Measurements from ENCODE around the gene MMP11. TPM values are rescaled to one million over a fixed set of nuclear protein-coding genes. Genes with fewer than 3 reads are reported as not detected.
A peak's percentile ranks its signal among the peaks of the same experiment; 100 is the strongest.

Gene MMP11
- total RNA-seq, 1 experiment from 2014 or later, result 7.4 TPM

- Histone ChIP-seq H3K79me2 (ENCODE audit: insufficient read depth, low read length) (peaks cover 20% of the 10 kb centered on the region), H3K4me1 (ENCODE audit: control insufficient read depth in 1 of 2, insufficient read depth in 2 of 2, low read length in 2 of 2) (peaks cover 25 to 41% of the 10 kb centered on the region in 2 experiments), H3K27me3 (ENCODE audit: insufficient read depth, low read length) (no peaks in the 10 kb centered on the region), H3K4me3 (replicated peaks in 1 of 2; ENCODE audit: low read depth in 1 of 2, low read length in 2 of 2) (no peak overlapping the region), H3K27ac (ENCODE audit: low read depth, low read length) (no peak overlapping the region), H3K36me3 (ENCODE audit: control insufficient read depth in 1 of 2, insufficient read depth in 2 of 2, low read length in 2 of 2) (no peaks in the 10 kb centered on the region), H3K4me2 (ENCODE audit: low read length) (no peak overlapping the region), H3K9me3 (ENCODE audit: control insufficient read depth in 1 of 2, insufficient read depth in 1 of 2, low read depth in 1 of 2, low read length in 2 of 2) (no peaks in the 10 kb centered on the region), H3K9me2 (ENCODE audit: insufficient read depth) (no peaks in the 10 kb centered on the region), H4K20me1 (ENCODE audit: insufficient read depth) (peaks cover 8% of the 10 kb centered on the region; the same call in 1 of the 2 replicates), H3K9ac (ENCODE audit: low read length) (no peak overlapping the region), H2AFZ (ENCODE audit: low read depth, low read length, poor library complexity, severe bottlenecking) (no peak overlapping the region)
- TF ChIP-seq SRF (IDR thresholded peaks at IDR 0.05; ENCODE audit: low read depth), result no peak
- TF ChIP-seq CBX3 (IDR thresholded peaks at IDR 0.05; ENCODE audit: low read depth), result no peak
- TF ChIP-seq TCF7L2 (IDR thresholded peaks at IDR 0.05; ENCODE audit: borderline replicate concordance, extremely low read depth, insufficient read depth, insufficient read length), result no peak
- no peak for TF ChIP-seq ZNF274 (IDR thresholded peaks at IDR 0.05; ENCODE audit: low read depth, low read length)
- TF ChIP-seq EZH2phosphoT487 (IDR thresholded peaks at IDR 0.05; ENCODE audit: borderline replicate concordance), result no peak
- no peak for TF ChIP-seq JUND (IDR thresholded peaks at IDR 0.05)
- no peak for TF ChIP-seq POLR2A (IDR thresholded peaks at IDR 0.05; ENCODE audit: borderline replicate concordance, extremely low read depth, insufficient read depth, insufficient read length)
- CTCF ChIA-PET, result no interaction called here
- no TSS peak for BruUV-seq (replicated peaks)
- RAD21 ChIA-PET (ENCODE audit: low non-redundant PET in 1 of 2, low total read pairs in 2 of 2, uncharacterized antibody in 2 of 2, unreplicated experiment in 2 of 2), result no interaction called here
- intact Hi-C loops (cut with micrococcal nuclease), result no loop called here
- ATAC-seq, result no peak
- POLR2A ChIA-PET, result no interaction called here
- no peak for DNase-seq (ENCODE audit: low read depth, low spot score)
Measured at GRCh38 chr22:23784215-23784732, 11.6 kb downstream of the MMP11 start.

GRCh38 chr22:23786261-23786710 lies 13.6 kb downstream of the MMP11 start:
- Histone ChIP-seq H3K27me3 (ENCODE audit: insufficient read depth, low read length) (no peaks in the 10 kb centered on the region), H3K79me2 (ENCODE audit: insufficient read depth, low read length) (peaks cover 40% of the 10 kb centered on the region), H3K36me3 (ENCODE audit: control insufficient read depth in 1 of 2, insufficient read depth in 2 of 2, low read length in 2 of 2) (no peaks in the 10 kb centered on the region), H3K9ac (ENCODE audit: low read length) (peak overlapping the region; percentile 98), H3K4me1 (ENCODE audit: control insufficient read depth in 1 of 2, insufficient read depth in 2 of 2, low read length in 2 of 2) (peaks cover 22 to 34% of the 10 kb centered on the region in 2 experiments), H3K9me3 (ENCODE audit: control insufficient read depth in 1 of 2, insufficient read depth in 1 of 2, low read depth in 1 of 2, low read length in 2 of 2) (no peaks in the 10 kb centered on the region), H3K4me2 (ENCODE audit: low read length) (peak overlapping the region; percentile 92), H4K20me1 (ENCODE audit: insufficient read depth) (peaks cover 8% of the 10 kb centered on the region; the same call in 1 of the 2 replicates), H3K9me2 (ENCODE audit: insufficient read depth) (no peaks in the 10 kb centered on the region), H3K4me3 (replicated peaks in 1 of 2; ENCODE audit: low read depth in 1 of 2, low read length in 2 of 2) (peak overlapping the region; percentile 77 to 89), H3K27ac (ENCODE audit: low read depth, low read length) (peak overlapping the region; percentile 98), H2AFZ (ENCODE audit: low read depth, low read length, poor library complexity, severe bottlenecking) (no peak overlapping the region)
- BruUV-seq (replicated peaks), result TSS peak; percentile 95
- intact Hi-C loops (cut with micrococcal nuclease), result no loop called here
- RAD21 ChIA-PET (ENCODE audit: low non-redundant PET in 1 of 2, low total read pairs in 2 of 2, uncharacterized antibody in 2 of 2, unreplicated experiment in 2 of 2), result no interaction called here
- CTCF ChIA-PET, result interaction anchor here (0.6 to 1.3 kb wide), 3 partner anchors 13 to 143 kb away, joined by 3 to 6 read pairs (median 3); partner anchors contain the start of gene MMP11
- POLR2A ChIA-PET, result interaction anchor here (0.7 to 2.6 kb wide), 4 partner anchors 14 to 69 kb away, joined by 3 to 22 read pairs (median 4); partner anchors contain the start of gene MMP11
- no peak for ATAC-seq
- no peak for DNase-seq (ENCODE audit: low read depth, low spot score)
- TF ChIP-seq POLR2A (IDR thresholded peaks at IDR 0.05; ENCODE audit: borderline replicate concordance, extremely low read depth, insufficient read depth, insufficient read length), result no peak
- no peak for TF ChIP-seq SIN3A (IDR thresholded peaks at IDR 0.05; ENCODE audit: low read depth)
- TF ChIP-seq SP1 (IDR thresholded peaks at IDR 0.05; ENCODE audit: low read depth), result no peak
- TF ChIP-seq CEBPB (IDR thresholded peaks at IDR 0.05; ENCODE audit: low read depth), result no peak
- TF ChIP-seq YY1 (IDR thresholded peaks at IDR 0.05; ENCODE audit: extremely low read depth, insufficient replicate concordance, low read depth, low read length), result no peak

Data from HCT116 (cell line).